Fibroblast of skin of scalp (primary cell): Measurements from ENCODE around the gene ANGPTL4.

Experiments used
- DNase-seq: peaks from one replicate; pipeline ENCODE4 v3.0.0-alpha.2; 2013

The ANGPTL4 gene

DNA sequence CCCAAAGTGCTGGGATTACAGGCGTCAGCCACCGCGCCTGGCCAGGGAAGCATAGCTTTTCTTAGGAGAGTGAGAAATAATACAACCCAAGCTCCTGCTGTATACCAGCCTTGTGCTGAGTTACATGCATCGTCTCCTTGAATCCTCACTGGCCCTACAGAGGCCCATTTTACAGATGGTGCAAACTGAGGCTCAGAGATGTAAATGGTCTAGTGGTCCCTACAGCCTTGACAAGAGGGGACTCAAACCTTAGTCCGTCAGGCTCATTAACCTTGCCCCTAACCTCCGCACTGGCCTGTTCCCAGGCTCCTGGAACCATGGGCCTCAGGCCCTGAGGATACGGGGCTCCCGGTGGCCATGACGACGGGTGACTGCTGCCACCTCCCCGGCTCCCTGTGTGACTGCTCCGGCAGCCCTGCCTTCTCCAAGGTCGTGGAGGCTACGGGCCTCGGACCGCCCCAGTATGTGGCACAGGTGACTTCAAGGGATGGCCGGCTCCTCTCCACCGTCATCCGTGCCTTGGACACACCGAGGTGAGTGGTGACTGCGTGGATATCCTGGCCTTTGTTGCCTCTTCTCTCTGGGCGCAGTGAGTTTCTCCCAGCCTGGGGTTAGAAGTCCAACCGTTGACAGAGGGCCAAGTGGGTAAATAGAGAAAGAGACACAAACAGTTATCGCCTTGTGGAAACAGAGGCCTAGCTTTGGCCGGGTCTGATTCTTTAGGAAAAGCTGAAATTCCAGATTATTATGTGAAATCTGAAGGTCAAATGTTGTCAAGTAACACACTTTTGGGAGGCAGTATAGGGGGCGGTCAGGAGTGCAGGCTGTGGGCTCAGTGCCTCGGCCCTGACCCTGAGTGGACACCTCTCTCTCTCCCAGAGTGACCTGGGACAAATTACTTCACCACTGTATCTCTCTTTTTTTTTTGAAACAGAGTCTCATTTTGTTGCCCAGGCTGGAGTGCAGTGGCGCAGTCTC is 57.8 kb downstream of the ANGPTL4 start:
- DNase-seq, result no peak

DNA sequence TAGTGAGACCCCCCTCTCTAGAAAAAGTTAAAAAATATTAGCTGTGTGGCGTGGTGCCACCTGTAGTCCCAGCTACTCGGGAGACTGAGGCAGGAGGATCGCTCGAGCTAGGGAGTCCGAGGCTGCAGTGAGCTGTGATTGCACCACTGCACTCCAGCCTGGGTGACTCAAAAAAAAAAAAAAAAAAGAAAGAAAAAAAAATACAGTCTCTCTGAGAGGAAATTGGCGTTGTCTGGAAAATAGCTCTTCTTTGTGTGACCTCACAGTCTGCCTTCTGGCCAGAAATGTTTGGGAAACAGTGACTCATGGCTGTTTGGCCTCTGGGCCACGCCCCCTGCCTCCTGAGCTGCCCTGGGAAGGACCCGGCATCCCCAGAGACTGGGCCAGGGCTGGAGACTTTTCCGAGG is 59.9 kb downstream of the ANGPTL4 start:
- peak; percentile 98 for DNase-seq
